Stimulated activated CD4-positive, alpha-beta T cell treated with anti-CD3 and anti-CD28 coated beads, Interleukin-1b, Interleukin-23, amount 100 ng/mL, for 4 hours (primary cell): Measurements from ENCODE around the gene FFAR3.

Experiments
- DNase-seq, 2 donors: peaks; one replicate each; pipeline ENCODE4 v3.0.0-alpha.2; 2020; ENCODE audit warnings: low read depth in 2 of 2

Gene FFAR3, protein sequence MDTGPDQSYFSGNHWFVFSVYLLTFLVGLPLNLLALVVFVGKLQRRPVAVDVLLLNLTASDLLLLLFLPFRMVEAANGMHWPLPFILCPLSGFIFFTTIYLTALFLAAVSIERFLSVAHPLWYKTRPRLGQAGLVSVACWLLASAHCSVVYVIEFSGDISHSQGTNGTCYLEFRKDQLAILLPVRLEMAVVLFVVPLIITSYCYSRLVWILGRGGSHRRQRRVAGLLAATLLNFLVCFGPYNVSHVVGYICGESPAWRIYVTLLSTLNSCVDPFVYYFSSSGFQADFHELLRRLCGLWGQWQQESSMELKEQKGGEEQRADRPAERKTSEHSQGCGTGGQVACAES

DNA sequence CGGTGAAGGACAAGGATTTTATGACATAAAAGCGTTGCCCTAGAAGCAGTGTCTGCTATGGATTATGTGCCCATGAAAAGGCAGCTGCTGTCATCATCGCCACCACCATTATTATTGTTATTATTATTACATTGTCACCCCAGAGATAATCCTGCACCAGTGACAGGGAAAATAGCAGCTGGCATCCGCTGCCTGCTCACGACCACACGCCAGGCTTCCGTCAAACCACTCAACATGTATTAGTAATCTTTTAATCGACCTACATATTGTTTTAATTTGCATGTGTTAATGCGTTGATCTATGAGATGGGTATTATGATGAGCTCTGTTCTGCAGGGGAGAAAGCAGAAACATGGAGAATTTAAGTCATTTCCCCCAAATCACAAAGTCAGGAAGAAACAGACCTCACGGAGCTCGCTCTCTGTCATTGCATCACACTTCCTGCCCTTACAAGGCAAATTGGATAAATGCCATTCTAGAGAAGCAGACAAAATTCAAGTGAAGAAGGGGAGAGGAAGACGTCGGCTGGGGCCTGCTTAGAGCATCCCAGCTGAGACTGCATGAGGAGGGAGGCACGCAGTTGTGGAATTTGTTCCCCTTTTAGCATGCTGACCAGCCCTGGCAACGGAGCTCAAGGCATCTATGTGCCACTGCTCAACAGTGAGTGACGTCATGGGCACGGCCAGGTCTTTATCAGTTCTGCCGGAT lies at the start of gene FFAR3:
FFAR3 (plus strand) TSS at position 594 of the 707 bp plus-strand sequence. CDS start 431 bp downstream, outside the sequence.
- DNase-seq: no peak

DNA sequence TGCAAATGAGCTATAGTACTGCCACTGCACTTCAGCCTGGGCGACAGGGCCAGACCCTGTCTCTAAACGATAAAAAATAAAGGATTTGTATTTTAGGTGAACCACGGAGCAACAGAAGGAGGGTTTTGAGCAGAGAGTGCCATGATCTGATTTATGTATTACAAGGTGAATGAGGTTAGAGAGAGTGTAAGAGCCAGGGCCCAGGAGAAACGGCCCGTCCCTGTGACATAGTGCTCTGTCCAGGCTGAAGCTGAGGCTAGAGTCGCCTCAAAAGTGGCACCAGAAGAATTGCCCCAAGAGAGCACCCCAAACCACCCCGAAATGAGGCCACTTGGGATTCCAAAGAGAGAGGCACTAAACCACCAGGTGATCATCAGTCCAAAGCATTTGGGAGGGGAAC lies 49.4 kb upstream of the FFAR3 start:
- DNase-seq: no peak

DNA sequence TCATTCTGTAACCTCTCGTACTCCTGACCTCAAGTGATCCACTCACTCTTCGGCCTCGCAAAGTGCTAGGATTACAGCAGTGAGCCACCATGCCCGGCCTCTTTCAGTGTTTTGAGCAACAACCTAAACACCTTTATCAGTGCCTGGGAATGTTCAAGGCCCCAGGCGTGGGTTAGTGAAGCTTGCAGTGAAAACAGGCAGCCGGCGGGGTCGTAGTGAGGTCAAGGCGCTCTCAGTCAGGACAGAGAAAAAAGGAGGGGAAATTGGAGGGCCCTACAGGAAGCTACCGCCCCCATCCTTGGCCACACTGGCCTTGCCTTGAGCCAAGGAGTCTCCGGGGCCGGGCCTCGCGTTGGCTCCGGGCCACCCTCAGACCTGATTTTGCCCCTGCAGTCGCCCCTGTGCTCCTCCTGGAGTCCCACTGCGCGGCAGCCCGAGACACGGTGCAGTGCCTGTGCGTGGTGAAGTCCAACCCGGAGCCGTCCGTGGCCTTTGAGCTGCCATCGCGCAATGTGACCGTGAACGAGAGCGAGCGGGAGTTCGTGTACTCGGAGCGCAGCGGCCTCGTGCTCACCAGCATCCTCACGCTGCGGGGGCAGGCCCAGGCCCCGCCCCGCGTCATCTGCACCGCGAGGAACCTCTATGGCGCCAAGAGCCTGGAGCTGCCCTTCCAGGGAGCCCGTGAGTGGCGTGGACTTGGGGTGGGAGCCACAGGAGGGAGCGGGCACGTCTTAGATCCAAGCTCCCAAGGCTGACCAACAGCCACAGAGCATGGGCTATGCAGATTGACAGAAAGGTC lies 48.6 kb upstream of the FFAR3 start:
- DNase-seq: no peak

DNA sequence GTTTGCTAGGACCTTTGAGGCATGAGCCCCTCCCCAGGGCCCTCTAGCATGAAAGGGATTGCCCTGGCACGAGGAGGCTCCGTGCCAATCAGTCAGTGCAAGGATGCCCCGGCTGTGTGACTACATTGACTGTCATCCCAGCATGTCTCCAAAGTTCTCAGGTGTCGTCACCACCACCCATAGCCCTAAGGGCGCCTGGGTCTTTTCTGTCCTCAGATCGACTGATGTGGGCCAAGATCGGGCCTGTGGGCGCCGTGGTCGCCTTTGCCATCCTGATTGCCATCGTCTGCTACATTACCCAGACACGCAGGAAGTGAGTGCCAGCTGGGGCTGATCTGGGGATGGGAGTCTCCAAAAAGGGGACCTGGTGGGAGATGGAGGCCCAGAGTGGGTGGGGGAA lies 47.9 kb upstream of the FFAR3 start:
- no peak for DNase-seq

DNA sequence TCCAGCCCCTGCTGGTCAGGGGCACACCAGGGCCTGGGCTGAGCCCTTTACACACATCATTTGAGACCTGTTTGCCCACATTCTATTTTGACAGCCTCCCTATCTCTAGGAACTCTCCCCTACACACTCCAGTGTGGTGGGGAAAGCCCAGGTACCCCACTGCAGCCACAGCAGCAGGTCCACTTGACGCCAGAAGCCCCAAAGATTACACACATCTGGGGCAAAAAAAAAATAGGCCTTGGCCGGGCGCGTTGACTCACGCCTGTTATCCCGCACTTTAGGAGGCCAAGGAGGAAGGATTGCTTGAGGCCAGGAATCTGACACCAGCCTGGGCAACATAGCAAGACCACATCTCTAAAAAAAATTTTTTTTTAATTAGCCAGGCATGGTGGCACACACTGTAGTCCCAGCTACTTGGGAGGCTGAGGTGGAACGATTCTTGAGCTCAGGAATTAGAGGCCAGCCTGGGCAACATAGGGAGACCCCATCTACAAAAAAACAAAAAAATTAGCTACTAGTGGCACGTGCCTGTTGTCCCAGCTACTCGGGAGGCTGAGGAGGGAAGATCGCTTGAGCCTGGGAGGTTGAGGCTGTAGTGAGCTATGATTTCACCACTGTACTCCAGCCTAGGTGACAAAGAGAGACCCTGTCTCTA lies 47.3 kb upstream of the FFAR3 start:
- no peak for DNase-seq

DNA sequence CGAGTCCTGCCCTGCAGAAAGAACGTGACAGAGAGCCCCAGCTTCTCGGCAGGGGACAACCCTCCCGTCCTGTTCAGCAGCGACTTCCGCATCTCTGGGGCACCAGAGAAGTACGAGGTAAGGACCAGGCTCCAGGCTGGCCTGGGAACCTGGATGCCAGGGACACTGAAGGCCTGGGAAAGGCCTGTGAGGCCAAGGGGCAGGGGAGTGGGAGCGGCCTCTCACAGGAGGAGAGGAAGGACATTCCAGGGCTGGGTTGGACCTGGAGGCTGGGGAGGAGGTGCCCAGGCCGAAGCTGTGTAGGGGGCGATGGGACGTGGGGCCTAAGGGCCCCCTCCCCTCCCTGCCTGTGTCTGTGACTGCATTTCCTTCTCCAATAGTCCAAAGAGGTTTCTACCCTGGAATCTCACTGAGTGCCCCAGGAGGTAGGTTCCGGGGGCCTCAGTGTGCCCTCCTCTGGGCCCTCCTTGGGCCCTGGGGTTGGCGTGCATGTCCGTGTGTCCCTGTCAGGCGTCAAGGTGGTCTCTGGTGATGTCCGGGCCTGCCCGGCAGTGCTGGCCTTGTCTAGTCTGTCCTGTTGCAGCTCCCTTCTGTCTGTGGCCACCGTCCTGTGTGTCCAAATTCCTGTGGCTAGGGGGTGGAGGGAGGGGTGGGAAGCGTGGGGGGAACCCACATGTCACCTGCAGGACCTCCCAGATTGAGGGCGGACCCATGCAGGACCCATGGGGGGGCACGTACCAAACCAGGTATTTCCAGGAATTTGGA lies 46.2 kb upstream of the FFAR3 start:
- DNase-seq: no peak

DNA sequence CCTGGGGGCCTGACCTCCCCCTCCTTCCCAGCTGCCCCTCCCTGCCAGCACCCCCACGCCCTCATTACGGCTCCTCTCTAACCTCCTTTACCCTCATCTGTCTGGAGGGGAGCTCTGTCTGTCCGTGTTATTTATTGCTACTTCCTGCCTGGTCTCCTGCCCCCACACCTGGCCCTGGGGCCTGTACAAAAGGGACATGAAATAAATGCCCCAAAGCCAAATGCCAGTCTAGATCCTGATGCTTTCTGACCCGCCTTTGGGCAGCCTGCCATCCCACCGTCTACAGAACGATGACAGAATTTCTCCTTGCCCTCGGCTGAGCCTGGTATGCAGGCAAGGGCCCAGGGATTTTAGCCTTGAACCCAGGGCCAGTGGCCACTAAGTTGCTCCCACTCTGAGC lies 44.7 kb upstream of the FFAR3 start:
- no peak for DNase-seq

DNA sequence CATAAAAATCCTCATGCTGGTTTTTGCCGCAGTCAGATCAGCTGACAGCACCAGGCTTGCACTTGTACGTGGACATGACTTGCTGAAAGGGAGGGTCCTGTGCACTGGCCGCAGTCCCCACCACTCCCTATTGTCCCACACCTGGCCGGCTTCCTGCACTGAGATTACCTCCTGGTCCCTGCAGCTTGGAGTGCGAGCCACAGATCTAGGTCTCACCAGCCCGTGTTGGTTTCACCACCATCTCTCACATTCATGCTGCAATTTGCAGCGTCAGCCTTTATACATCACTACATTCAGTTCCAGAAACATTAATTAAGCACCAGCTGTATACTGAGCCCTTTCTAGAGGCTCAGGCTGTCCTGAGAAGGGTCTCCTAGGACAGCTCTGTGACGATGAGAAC lies 44.2 kb upstream of the FFAR3 start:
- no peak for DNase-seq

DNA sequence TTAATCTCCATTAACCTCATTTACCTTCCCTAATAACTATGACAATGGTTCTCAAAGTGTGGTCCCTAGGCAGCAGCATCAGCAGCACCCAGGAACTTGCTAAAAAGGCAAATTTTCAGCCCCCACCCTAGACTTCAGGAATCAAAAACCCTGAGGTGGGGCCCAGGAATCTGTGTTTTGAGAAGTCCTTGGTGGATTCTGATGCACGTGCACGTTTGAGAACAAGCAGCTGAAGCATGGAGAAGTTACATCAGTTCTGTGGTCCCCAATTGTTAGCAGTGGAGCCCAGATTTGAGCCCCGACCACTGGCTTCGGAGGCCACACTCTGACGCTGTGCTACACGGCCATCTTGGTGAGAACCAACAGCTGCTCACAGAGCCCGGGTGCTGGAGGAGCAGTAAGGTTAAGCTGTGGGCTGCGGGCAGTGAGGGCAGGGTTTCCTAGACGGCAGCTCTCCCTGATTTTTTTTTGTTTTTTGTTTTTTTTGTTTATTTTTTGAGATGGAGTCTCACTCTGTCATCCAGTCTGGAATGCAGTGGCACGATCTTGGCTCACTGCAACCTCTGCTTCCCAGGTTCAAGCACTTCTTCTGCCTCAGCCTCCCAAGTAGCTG lies 43.3 kb upstream of the FFAR3 start:
- no peak for DNase-seq

DNA sequence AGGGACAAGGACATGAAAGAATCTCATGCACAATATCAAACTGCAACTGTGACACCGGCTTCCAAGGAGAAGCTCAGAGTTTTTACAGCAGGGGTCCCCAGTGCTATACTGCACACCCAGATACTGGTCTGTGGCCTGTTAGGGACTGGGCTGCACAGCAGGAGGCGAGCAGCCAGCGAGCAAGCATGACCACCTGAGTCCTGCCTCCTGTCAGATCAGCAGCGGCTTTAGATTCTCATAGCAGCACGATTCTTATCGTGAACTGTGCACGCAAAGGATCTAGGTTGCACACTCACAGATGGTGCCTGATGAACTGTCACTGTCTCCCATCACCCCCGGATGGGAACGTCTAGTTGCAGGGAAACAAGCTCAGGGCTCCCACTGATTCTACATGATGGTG lies 42.4 kb upstream of the FFAR3 start:
- DNase-seq: no peak

DNA sequence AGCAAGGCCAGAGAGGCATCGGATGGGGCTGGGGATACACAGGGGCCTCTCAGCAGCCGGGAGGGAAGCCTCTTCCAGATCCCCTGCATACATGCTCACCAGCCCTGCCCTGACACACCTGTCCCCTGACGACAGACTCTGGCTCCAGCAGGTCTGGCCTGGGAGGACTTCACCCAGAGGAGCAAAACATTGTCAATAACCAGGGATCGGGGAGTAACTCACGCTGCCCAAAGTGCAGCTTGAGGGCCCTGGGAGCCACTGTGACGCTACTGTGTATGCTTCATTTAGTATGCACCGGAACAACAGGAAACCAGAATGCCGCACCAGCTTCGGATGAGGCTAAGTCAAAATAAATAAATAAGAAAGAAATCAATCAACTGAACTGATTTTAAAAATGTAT lies 41.7 kb upstream of the FFAR3 start:
- no peak for DNase-seq

DNA sequence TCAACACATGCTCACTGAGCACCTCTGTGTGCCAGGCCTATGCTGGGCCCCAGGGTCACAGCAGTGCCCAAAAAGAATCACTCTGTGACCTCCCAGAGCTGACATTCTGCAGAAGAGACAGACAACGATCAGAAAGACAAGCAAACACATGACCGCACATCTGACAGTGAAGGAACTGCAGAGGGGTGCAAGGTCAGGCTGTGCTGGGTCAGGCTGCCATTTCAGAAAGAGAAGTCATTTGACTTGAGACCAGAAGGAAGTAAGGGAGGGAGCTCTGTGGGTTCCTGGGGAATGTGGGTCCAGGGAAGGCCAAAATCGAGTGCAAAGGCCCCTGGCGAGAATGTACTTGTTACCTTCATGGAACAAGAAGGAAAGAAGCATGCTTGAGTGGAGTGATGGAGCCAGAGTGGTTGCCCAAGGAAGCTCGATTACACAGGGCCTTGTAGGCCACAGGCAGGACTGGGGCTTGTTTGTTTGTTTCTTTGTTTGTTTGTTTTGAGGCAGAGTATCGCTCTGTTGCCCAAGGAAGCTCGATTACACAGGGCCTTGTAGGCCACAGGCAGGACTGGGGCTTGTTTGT lies 40.7 kb upstream of the FFAR3 start:
- DNase-seq: no peak

DNA sequence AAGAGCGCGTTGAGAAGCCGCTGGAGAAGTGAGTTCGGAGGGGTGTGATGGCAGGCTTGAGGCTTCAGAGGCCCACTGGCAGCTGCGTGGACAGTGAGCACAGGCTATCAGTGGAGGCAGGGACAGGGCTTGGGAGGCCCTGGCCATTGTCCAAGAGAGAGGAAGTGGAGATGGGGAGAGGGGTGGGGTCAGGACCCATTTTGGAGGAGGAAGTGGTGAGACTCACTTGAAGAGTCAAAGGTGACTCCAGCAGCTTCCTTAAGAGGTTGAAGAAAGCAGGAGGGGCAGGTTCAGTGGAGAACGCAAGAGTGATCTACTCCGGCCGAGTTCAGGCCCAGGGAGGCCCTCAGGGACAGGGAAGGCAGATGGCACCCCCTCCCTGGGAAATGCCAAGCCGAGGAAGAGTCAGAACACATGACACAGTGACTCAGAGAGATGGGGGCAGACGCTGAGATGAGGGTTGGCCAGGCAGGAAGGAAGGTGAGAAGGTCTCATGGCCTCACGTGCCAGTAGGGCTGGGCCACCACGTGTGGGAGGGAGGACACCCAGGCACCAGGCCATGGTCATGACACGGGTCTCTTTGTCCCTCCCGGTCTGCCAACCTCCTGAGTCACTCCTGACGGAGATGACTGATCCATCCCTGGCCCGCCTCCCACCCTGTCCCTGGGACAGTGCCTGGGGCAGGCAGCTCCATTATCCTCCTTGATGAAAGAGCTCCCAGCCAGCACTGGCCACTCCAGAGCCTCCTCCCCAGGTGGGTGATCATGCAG lies 39.4 kb upstream of the FFAR3 start:
- DNase-seq: no peak

DNA sequence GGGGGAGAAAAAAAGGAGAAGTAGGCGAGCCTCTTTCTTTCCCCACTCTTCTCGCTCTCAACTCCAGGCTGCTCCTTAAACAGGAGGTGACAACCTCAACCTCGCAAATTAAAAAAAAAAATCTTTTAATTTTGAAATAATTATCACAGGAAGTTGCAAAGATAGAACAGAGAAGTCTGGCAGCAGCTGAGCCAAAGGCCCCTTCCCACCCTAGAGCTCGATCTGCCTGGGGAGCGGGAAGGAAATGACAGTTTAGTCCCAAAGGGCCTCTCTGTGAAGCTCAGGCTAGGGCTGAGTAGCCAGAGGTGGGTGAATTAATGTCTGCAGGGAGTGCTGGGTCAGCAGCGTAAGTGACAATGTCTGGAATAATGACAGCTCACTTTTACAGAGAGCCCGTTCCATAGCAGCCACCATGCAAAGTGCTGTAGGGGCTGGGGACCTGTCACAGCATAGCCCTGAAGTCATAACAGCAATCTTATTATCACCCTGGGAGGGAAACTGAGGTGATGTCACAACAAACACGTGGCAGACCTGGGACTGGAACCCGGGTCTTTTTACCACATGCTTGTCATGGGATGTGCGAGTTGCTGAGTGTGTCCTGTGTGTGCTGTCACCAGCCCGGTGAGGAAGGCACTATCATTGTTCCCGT lies 38.1 kb upstream of the FFAR3 start:
- no peak for DNase-seq

DNA sequence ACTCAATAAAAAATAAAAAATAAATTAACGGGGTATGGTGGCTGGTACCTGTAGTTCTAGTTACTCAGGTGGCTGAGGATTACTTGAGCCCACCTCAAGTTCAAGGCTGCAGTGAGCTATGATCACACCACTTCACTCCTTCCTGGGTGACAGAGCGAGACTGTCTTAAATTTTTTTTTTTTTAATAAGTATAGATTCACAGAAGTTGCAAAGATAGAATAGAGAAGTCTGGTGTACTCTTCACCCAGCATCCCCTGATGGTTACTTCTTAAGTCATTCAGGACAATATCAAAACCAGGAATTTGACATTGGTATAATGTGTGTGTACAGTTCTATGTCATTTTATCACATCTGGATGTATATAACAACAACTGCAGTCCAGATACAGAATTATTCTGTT lies 37.0 kb upstream of the FFAR3 start:
- no peak for DNase-seq

DNA sequence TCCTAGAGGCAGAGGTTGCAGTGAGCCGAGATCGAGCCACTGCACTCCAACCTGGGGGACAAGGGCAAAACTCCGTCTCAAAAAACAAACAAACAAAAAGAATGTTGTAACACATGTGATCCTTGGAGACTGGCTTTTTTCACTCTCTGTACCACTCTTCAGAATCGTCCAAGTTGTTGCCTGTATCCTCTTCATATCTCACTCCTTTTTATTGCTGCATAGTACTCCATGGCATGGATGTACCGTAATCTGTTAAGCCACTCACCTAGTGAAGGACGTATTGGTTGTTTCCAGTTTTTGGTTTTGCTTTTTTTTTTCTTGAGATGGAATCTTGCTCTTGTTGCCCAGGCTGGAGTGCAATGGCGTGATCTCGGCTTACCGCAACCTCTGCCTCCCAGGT lies 36.2 kb upstream of the FFAR3 start:
- DNase-seq: no peak

DNA sequence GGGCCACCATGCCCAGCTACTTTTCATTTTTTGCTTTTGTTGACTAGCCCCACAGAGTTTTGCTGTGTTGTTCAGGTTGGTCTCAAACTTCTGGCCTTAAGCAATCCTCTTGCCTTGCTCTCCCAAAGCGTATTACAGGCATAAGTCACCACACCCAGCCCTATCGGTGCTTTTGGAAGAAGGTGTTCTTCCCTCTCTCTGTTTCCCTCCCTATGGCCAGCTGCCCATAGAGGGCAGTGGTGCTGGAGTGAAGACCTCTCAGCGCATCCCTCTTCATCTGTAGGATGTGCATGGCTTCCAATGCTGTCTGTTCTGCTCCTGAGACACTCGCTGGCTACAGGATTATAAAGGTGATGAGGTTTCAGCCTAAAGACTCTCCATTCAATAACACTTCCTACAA lies 30.6 kb upstream of the FFAR3 start:
- DNase-seq: no peak

DNA sequence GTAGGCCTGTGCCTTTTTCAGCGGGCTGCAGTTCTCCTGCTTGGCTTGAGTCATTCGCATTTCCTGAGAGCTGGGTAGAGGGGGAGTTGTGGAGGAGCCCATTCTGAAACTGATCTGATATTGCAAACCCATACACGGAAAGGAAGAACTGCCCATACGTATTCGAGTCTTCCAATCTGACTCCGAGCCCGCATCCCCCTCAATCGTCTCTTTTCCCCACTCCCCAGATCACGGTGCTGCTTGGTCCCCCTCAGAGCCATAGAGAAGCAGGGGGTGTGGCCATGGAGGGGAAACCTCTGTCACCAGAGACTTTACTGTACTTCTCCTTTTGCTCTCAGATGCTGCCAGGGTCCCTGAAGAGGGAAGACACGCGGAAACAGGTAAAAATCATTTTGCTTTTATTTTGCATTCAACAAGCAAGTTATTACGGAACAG lies 29.4 kb upstream of the FFAR3 start, which contains the start of gene CD22:
CD22 (plus strand) TSS at position 337 of the 435 bp plus-strand sequence. CDS start 2,854 bp downstream, outside the sequence.
- no peak for DNase-seq

DNA sequence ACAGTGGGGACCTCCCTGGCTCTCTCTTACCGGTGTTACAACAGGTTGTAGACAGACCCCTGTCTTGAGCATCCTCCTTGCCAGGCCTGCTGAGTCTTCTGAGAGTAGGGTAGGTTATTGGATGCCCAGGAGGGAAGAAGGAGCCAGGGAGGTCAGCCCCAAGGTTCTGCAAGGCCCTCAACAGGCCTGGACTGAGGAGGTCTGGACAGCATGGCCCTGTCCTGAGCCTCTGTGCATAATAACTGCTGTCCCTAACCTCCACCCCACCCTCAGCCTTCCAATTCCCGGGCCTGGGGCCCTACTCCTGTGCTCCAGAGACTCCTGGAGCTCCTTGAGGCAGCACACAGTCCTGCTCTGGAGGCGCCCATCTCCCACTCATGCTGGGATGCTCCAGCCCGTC lies 28.9 kb upstream of the FFAR3 start:
- no peak for DNase-seq
